GM19328 (cell line): ENCODE measurements around the gene SLC66A3.

ENCODE experiments used
- ATAC-seq: cut with Tn5 transposase; IDR thresholded peaks from one replicate; pipeline ENCODE4 v1.9.1; 2021; ENCODE audit warnings: mild to moderate bottlenecking, moderate library complexity; ENCODE audit not compliant: unreplicated experiment

SLC66A3 gene

DNA sequence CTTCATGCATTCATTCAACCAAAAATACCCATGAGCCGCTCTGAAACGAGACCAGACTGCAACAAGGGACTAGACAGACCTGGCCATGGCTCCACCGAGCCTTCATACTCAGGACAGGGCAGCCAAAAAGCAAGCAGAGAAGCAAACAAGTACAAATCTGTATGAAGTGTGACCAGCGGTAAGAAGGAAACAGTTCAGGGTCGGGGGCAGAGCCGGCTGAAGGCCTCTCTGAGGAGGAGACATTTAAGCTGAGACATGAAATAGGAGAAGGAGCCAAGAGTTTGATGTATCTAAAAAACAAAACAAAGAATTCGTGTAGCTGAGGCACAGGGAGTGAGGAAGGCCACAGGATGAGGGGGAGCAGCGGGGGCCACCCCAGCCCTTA lies 21.3 kb upstream of the SLC66A3 start:
- ATAC-seq = no peak

GRCh38 chr2:11134349-11134748 lies 20.9 kb upstream of the SLC66A3 start:
- no peak for ATAC-seq

DNA sequence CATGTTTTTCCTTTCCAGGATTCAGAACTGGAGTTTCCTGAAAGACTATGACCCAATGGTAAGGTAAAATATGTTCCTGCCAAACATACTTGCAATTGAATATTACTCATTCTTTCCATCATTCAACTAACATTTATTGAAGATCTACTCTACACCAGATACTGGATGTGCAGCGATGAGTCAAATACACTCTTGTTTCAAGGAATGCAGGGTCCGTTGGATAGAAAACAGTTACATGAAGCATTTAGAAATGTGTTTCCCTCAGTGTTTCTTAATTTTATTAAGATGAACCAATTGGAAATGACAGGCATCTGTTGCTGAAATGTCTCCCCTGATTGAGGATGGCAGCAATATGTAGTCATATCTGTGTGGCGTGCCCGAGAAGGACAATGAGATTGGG lies 14.8 kb upstream of the SLC66A3 start:
- no peak for ATAC-seq

- no peak for ATAC-seq
Observed at GRCh38 chr2:11141319-11141718, 13.9 kb upstream of the SLC66A3 start.

DNA sequence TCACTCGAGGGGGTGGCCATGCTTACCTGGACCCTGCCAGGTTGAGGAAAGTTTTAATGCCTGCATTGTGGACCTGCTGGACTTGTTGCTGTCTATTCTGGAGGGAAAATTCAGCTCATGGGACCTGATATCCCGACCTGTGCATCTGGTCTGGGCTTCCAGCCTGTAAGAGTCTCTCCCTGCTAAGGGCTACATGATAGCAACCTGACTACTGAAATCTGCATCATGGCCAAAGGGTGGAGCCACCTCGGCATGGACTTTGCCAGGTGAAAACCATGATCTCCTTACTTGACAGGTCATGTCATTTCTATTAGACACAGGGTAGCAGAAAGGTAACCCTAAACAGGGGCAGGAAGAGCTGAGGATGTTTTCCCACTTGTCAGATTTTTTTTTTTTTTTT lies 12.9 kb upstream of the SLC66A3 start:
- no peak for ATAC-seq

GRCh38 chr2:11142987-11143386 lies 12.3 kb upstream of the SLC66A3 start:
- ATAC-seq = no peak

- no peak for ATAC-seq
Observed at GRCh38 chr2:11144077-11144737, 11.1 kb upstream of the SLC66A3 start.

GRCh38 chr2:11144738-11145079 lies 10.6 kb upstream of the SLC66A3 start:
- ATAC-seq = no peak

DNA sequence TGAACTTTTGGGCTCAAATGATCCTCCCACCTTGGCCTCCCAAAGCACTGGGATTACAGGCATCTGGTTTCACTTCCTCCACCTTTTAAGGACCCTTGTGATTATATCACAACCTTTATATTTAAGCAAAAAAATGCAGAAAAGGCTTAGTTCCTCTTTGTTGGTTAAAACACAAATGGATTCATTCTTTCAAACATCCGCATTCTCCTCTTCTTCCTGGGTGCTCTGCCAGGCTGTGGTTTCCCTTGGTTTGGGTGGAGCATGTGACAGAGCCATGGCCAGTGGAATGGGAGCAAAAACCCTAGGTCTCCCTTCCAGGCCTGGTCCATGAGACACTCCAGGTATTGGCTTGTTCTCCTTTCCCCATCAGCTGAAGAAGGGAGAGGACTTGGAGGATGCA lies 9.9 kb upstream of the SLC66A3 start:
- ATAC-seq = no peak

- no peak for ATAC-seq
Observed at GRCh38 chr2:11146076-11146475, 9.2 kb upstream of the SLC66A3 start.

DNA sequence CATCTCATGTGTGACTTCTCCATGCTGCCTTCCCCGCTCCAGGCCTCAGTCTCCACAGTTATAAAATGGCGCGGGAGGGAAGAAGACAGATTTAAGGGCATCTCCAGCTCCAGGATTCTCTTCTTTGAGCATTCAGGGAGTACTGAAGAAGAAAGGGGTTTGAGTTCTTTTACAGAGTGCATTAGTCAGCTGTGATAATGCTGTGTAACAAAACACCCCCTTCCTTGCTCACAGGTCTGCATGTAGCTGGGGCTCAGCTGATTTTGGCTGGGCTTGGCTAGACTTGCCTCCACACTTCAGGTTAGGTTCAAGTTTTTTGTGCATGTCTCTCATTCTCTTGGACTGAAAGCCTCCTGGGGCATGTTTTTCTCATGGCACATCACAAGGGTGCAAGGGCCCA lies 8.0 kb upstream of the SLC66A3 start:
- no peak for ATAC-seq

DNA sequence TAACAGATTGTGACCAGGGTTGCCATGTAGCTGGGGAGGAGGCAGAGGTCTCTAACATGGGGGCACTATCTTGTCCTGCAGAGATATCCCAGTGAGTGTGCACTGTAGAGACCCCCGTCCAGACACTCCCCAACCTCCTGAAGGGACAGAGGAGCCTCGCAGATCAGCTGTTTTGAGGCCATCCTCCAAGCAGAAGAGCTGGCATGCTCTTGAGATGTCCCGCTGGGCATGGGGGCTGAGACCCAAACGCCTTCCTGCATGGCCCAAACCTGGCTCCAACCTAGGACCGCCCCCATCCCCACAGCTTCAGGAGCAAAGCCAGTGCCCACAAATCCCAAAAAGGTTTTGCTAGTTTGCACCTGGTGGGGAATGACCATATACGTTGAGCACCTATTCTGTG lies 2.7 kb upstream of the SLC66A3 start:
- ATAC-seq = no peak

DNA sequence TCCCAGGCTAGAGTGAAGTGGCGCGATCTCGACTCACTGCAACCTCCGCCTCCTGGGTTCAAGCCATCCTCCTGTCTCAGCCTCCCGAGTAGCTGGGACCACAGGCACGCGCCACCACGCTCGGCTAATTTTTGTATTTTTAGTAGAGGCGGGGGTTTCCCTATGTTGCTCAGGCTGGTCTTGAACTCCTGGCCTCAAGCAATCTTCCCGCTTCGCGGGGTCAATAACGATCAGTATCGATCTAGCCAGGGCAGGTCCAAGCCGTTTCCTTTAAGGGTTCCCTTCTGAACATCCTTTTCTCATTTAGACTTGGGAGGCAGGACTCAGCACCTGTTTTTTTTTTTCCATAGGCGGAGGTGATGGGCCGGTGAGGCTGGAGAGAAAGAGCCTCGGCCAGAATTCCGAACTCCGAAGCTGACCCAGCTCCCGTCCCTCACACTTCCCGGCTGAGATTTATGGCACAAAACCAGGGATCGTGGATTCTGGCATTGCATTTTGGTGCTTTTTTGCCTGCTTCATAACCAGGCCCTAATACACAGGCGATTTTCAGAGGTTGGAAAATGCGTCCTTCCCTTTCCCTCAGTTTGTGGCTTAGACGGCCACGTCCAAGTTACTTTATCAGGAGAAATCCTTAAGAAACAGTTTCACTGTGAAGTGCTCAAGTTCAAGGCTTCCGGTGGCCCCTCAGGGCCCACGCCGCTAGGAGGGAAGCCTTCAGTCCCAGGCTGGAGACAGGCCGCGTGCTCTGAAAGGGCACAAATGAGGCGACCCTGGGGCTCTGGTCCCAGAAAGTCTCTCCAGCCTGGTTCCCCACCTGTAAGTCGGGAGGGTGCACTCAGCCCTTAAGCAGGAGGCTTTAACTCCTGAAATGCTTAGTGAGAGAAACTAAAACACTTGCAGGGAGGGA lies 998 bp upstream of the SLC66A3 start:
- peak; percentile 10 for ATAC-seq

DNA sequence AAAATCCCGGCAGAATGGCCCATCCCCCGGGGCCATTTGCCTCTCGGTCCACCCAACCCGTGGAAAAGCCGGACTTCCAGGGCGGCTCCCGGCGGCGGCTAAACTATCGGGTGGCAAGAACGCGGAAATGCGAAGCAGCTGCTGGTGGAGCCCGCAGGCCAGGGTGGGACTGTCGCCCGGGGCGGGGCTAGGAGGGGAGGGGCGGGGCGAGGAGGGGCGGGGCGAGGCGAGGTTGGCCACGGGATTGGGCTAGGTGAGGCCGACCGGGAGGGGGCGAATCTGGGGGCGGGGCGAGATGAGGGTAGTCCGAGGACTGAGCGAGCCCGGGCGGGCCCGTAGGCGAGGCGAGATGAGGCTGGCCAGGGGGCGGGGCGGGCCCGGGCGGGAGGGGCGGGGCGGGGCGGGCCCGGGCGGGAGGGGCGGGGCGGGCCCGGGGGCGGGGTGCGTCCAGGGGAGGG lies 315 bp upstream of the SLC66A3 start:
- peak; percentile 51 for ATAC-seq

- no peak for ATAC-seq
Observed at GRCh38 chr2:11156396-11157075, 1.3 kb downstream of the SLC66A3 start.

- no peak for ATAC-seq
Observed at GRCh38 chr2:11157296-11157695, 2.0 kb downstream of the SLC66A3 start.

DNA sequence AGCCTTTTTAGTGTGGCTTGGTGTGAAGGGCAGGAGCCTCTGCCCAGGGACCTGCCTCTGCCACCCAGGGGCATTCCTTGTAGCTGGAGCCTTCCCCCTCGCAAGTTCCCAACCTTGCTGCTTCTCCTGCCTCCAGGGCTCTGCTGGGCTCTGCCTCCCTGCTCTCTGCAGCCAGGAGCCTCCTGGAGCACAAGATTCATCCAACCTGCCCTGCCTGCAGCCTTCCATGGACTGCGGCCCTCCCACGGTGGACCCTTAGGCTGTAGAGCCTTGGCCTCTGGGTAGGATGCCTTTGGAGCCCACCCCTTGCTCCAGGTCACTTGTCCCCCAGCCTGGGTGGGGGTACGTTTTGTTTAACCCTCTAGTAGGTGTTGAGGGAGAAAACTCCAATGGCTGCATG lies 2.5 kb downstream of the SLC66A3 start:
- no peak for ATAC-seq

- ATAC-seq = no peak
Observed at GRCh38 chr2:11158916-11159573, 3.8 kb downstream of the SLC66A3 start.

GRCh38 chr2:11159574-11160170 lies 4.4 kb downstream of the SLC66A3 start:
- no peak for ATAC-seq

- ATAC-seq = no peak
Observed at GRCh38 chr2:11160256-11160655, 5.0 kb downstream of the SLC66A3 start.
